Measurements from ENCODE around the gene HADH. TPM values are rescaled to one million over a fixed set of nuclear protein-coding genes. Genes with fewer than 3 reads are reported as not detected.

Gene HADH
- polyA plus RNA-seq, 1 experiment: 22.6 TPM

- TF ChIP-seq, protein P1, sequence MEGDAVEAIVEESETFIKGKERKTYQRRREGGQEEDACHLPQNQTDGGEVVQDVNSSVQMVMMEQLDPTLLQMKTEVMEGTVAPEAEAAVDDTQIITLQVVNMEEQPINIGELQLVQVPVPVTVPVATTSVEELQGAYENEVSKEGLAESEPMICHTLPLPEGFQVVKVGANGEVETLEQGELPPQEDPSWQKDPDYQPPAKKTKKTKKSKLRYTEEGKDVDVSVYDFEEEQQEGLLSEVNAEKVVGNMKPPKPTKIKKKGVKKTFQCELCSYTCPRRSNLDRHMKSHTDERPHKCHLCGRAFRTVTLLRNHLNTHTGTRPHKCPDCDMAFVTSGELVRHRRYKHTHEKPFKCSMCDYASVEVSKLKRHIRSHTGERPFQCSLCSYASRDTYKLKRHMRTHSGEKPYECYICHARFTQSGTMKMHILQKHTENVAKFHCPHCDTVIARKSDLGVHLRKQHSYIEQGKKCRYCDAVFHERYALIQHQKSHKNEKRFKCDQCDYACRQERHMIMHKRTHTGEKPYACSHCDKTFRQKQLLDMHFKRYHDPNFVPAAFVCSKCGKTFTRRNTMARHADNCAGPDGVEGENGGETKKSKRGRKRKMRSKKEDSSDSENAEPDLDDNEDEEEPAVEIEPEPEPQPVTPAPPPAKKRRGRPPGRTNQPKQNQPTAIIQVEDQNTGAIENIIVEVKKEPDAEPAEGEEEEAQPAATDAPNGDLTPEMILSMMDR (IDR thresholded peaks at IDR 0.05; ENCODE audit: insufficient read depth, low read depth, low read length): no peak
- CTCF ChIA-PET: interaction anchor here (1.1 to 2.1 kb wide), 2 partner anchors 17 to 559 kb away, joined by 3 to 18 read pairs; no protein-coding TSS in a partner anchor
- no peaks in the 10 kb centered on the region for H3K36me3 ChIP-seq (ENCODE audit: control insufficient read depth, insufficient read depth, low read length)
- no peak overlapping the region for H3K4me3 ChIP-seq (ENCODE audit: low read depth, low read length)
- H3K27me3 ChIP-seq (ENCODE audit: control insufficient read depth, insufficient read depth, low read length): no peaks in the 10 kb centered on the region
- DNase-seq (ENCODE audit: low read depth): no peak
- POLR2A ChIA-PET: no interaction called here
Observed at GRCh38 chr4:108013327-108013726, 23.6 kb downstream of the HADH start.

DNA sequence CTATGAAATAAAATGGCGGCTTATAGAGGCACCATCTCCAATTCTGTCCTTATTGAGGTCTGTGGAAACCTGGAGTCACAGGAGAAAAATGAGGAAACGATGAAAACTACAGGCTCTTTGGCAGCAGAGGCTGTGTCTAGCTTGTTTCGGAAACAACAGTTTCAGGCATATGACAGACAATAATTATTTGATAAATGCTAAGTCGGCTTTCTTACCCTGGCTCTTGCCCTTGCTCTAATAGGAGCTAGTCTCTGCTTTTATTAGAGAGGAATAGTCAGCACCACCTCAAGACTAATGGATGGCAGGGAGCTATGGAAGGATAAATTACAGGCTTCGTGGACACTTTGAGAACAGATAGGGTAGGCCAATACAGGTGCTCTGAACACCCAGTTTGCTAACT, 24.3 kb downstream of the HADH start:
- Histone ChIP-seq H3K27me3 (ENCODE audit: control insufficient read depth, insufficient read depth, low read length) (no peaks in the 10 kb centered on the region), H3K4me3 (ENCODE audit: low read depth, low read length) (no peak overlapping the region), H3K36me3 (ENCODE audit: control insufficient read depth, insufficient read depth, low read length) (no peaks in the 10 kb centered on the region)
- POLR2A ChIA-PET: no interaction called here
- TF ChIP-seq, protein P1 (IDR thresholded peaks at IDR 0.05; ENCODE audit: insufficient read depth, low read depth, low read length): no peak
- no peak for DNase-seq (ENCODE audit: low read depth)
- CTCF ChIA-PET: interaction anchor here (1.1 to 2.1 kb wide), 3 partner anchors 16 to 558 kb away, joined by 3 to 18 read pairs (median 6); no protein-coding TSS in a partner anchor

DNA sequence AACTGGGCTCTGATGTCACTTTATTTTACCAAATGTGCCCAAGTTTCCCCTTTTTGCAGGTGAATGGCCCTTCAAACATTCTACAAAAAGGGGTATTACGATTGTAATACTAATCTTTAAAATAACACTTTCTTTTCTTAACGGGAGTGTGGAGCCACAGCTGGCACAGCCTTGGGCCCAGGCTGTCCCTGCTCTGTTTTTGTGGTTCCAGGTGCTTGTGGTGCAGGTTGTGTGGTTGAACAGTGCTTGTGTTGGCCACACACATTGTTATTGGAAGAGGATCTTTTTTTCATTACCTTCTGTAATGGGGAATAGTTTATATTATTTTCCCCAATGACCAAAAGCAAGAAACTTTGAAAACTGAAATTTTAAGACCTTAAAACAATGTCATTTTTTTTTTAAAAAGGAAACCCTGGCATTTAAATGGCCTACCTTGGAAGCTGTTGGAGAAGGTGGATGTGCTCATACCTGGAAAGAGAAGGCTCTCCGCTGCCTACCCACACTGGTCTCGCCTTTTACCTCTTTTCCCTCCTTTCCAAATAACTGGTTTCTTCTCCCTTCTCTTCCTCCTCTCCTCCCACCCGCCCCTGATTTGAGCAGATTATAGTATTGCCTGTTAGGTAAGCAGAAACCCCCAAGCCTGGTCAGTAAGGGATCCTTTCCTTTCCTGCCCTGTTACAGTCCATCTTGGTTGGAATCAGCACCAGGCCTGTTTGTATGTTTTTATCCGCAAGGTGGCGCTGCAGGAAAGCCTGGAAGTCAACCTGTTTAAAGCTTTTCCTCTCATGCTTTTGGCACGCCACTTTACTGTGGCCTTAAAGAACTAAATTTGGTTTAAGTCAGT, 28.6 kb downstream of the HADH start:
- peak; percentile 18 for DNase-seq (ENCODE audit: low read depth)
- peaks cover 1% of the 10 kb centered on the region; the same call in 1 of the 2 replicates for H3K36me3 ChIP-seq (ENCODE audit: control insufficient read depth, insufficient read depth, low read length)
- no peak overlapping the region for H3K4me3 ChIP-seq (ENCODE audit: low read depth, low read length)
- no peaks in the 10 kb centered on the region for H3K27me3 ChIP-seq (ENCODE audit: control insufficient read depth, insufficient read depth, low read length)
- ChIA-PET CTCF (interaction anchor here (0.5 to 4.5 kb wide), 24 partner anchors 11 to 632 kb away, joined by 3 to 65 read pairs (median 4); partner anchors contain the start of gene OSTC), POLR2A (no interaction called here)
- TF ChIP-seq, protein P1 (IDR thresholded peaks at IDR 0.05; ENCODE audit: insufficient read depth, low read depth, low read length): peak; percentile 82

DNA sequence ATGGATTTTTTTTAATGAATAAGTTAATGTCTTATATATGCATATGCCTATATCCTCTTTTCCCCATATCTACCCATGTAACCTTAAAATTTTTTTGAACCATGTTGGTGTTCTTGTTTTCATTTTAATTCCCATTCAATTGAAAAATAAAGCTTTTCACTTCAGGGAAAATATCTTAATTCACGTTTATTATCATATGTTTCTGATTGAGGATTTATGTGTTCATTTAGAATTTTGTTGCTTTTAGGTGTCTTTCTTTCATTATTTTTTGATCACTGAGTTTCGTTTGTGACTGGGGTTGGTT, 29.1 kb downstream of the HADH start:
- TF ChIP-seq, protein P1 (IDR thresholded peaks at IDR 0.05; ENCODE audit: insufficient read depth, low read depth, low read length): no peak
- no peak overlapping the region for H3K4me3 ChIP-seq (ENCODE audit: low read depth, low read length)
- H3K36me3 ChIP-seq (ENCODE audit: control insufficient read depth, insufficient read depth, low read length): peaks cover 1% of the 10 kb centered on the region; the same call in 1 of the 2 replicates
- ChIA-PET POLR2A (no interaction called here), CTCF (interaction anchor here (0.7 to 4.5 kb wide), 23 partner anchors 11 to 631 kb away, joined by 3 to 65 read pairs (median 3); partner anchors contain the start of gene OSTC)
- H3K27me3 ChIP-seq (ENCODE audit: control insufficient read depth, insufficient read depth, low read length): no peaks in the 10 kb centered on the region
- no peak for DNase-seq (ENCODE audit: low read depth)

DNA sequence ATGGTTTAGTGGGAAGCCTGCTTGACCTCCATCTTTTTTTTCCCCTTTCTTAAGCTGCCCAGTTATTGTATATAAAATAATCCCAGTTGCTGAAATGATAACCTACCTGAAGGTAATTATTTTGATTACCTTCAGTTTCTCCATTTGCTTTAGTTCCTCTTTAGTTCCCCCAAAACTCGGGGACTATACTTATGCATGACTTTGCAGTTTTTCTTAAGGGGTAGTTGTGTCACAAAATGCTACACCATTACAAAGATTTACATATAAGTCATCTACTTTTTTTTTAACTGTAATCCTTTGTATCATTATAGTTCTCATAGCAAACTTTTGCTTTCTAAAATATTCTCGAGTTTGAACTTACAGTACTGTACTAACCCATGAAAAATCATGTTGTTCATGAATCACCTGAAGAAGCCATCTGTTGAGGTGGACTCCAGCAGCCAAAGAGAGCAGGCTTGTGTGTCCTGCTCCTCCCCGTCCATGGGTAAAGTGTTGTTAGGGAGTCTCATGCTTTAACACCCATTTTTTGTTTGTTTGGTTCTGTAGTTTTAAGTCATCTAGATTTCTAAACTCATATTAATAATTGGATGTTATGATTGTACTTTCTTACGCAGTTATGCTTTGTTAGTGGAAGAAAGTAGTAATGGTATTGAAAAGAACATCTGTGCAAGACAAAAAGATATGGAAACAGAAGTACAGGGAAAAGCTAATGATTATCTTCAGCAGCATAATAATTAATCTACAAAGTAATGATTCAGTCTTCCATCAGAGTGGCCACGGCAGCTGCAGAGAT, 34.6 kb downstream of the HADH start:
- DNase-seq (ENCODE audit: low read depth): no peak
- CTCF ChIA-PET: interaction anchor here (0.7 to 1.2 kb wide), 3 partner anchors 542 to 548 kb away, joined by 3 to 6 read pairs (median 3); no protein-coding TSS in a partner anchor
- TF ChIP-seq, protein P1 (IDR thresholded peaks at IDR 0.05; ENCODE audit: insufficient read depth, low read depth, low read length): no peak
- no peaks in the 10 kb centered on the region for H3K27me3 ChIP-seq (ENCODE audit: control insufficient read depth, insufficient read depth, low read length)
- POLR2A ChIA-PET: no interaction called here
- peaks cover 1% of the 10 kb centered on the region for H3K36me3 ChIP-seq (ENCODE audit: control insufficient read depth, insufficient read depth, low read length)
- H3K4me3 ChIP-seq (ENCODE audit: low read depth, low read length): no peak overlapping the region
